Activated CD4-positive, alpha-beta T cell treated with anti-CD3 and anti-CD28 coated beads, Interleukin-2, amount 50 U/mL, for 4 hours (primary cell): ENCODE measurements around the gene SRP19.
"Not testable (repeated sequence)": the region's sequence is repeated elsewhere in the genome, so short reads cannot be mapped to it uniquely, and the experiment has no call there.

Experiments
- DNase-seq, 2 experiments: peaks; one replicate each; pipeline ENCODE4 v3.0.0-alpha.2; 2020

The SRP19 gene

GRCh38 chr5:112876362-112876761 is 15.3 kb downstream of the SRP19 start:
- no peak for DNase-seq

GRCh38 chr5:112878101-112878500 is 17.0 kb downstream of the SRP19 start:
- no peak for DNase-seq

GRCh38 chr5:112878760-112879159 is 17.7 kb downstream of the SRP19 start:
- peak; percentile 39 to 53 for DNase-seq

- DNase-seq, result no peak
These were observed 19.3 kb downstream of the SRP19 start for GRCh38 chr5:112880219-112880964.

- DNase-seq, result no peak
These were observed 22.1 kb downstream of the SRP19 start for GRCh38 chr5:112883192-112883591.

GRCh38 chr5:112885001-112885400 is 23.9 kb downstream of the SRP19 start:
- DNase-seq, result no peak

GRCh38 chr5:112886975-112887374 is 25.9 kb downstream of the SRP19 start:
- no peak for DNase-seq

- not testable (repeated sequence) for DNase-seq
These were observed 31.0 kb downstream of the SRP19 start for GRCh38 chr5:112892066-112892465.

- DNase-seq, result no peak
These were observed 31.7 kb downstream of the SRP19 start for GRCh38 chr5:112892776-112893175.

GRCh38 chr5:112895682-112896081 is 34.6 kb downstream of the SRP19 start:
- no peak for DNase-seq

- DNase-seq, result no peak
These were observed 41.5 kb downstream of the SRP19 start for GRCh38 chr5:112902561-112902960.

- not testable (repeated sequence) for DNase-seq
These were observed 43.9 kb downstream of the SRP19 start for GRCh38 chr5:112904996-112905395.

- no peak for DNase-seq
These were observed 45.5 kb downstream of the SRP19 start for GRCh38 chr5:112906637-112907036.

GRCh38 chr5:112907166-112907631 is 46.1 kb downstream of the SRP19 start:
- no peak for DNase-seq

- no peak for DNase-seq
These were observed 47.8 kb downstream of the SRP19 start for GRCh38 chr5:112908854-112909253.

GRCh38 chr5:112910529-112910928 is 49.4 kb downstream of the SRP19 start:
- DNase-seq, result no peak

GRCh38 chr5:112914584-112914983 is 53.5 kb downstream of the SRP19 start:
- DNase-seq, result no peak

- no peak for DNase-seq
These were observed 54.7 kb downstream of the SRP19 start for GRCh38 chr5:112915831-112916230.

- no peak for DNase-seq
These were observed 56.4 kb downstream of the SRP19 start for GRCh38 chr5:112917453-112917995.

- no peak for DNase-seq
These were observed 57.0 kb downstream of the SRP19 start for GRCh38 chr5:112918136-112918535.

- no peak for DNase-seq
These were observed 57.6 kb downstream of the SRP19 start for GRCh38 chr5:112918679-112919078.
